Subcutaneous adipose tissue (tissue), 4 donors: ENCODE data around the gene RANBP9. TPM values are rescaled to one million over a fixed set of nuclear protein-coding genes. Genes with fewer than 3 reads are reported as not detected.

Experiments used
- total RNA-seq, 4 donors: library from RNA; depleted of rRNA; stranded (reverse); fragments of >200 nt; gene quantifications; one replicate each; pipeline ENCODE4 v1.1.0, GENCODE V29; 2016
- TF ChIP-seq, protein P1 (sequence below): fragments of 450-650 bp; IDR thresholded peaks from one replicate; pipeline ENCODE4 v1.5.1; 2016; ENCODE audit warnings: low read depth, mild to moderate bottlenecking, control low read depth, antibody characterized with exemption, moderate library complexity

The RANBP9 gene
- total RNA-seq, 4 donors from 2014 or later: 35.2 to 63.3 (median 52.1) TPM

- TF ChIP-seq, protein P1, sequence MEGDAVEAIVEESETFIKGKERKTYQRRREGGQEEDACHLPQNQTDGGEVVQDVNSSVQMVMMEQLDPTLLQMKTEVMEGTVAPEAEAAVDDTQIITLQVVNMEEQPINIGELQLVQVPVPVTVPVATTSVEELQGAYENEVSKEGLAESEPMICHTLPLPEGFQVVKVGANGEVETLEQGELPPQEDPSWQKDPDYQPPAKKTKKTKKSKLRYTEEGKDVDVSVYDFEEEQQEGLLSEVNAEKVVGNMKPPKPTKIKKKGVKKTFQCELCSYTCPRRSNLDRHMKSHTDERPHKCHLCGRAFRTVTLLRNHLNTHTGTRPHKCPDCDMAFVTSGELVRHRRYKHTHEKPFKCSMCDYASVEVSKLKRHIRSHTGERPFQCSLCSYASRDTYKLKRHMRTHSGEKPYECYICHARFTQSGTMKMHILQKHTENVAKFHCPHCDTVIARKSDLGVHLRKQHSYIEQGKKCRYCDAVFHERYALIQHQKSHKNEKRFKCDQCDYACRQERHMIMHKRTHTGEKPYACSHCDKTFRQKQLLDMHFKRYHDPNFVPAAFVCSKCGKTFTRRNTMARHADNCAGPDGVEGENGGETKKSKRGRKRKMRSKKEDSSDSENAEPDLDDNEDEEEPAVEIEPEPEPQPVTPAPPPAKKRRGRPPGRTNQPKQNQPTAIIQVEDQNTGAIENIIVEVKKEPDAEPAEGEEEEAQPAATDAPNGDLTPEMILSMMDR: no peak
Measured at GRCh38 chr6:13671548-13672127, 40.0 kb downstream of the RANBP9 start.

- TF ChIP-seq, protein P1: no peak
Measured at GRCh38 chr6:13669476-13669875, 42.2 kb downstream of the RANBP9 start.

- TF ChIP-seq, protein P1: no peak
Measured at GRCh38 chr6:13668291-13668928, 43.2 kb downstream of the RANBP9 start.

GRCh38 chr6:13667655-13668054, 44.0 kb downstream of the RANBP9 start:
- TF ChIP-seq, protein P1: no peak

DNA sequence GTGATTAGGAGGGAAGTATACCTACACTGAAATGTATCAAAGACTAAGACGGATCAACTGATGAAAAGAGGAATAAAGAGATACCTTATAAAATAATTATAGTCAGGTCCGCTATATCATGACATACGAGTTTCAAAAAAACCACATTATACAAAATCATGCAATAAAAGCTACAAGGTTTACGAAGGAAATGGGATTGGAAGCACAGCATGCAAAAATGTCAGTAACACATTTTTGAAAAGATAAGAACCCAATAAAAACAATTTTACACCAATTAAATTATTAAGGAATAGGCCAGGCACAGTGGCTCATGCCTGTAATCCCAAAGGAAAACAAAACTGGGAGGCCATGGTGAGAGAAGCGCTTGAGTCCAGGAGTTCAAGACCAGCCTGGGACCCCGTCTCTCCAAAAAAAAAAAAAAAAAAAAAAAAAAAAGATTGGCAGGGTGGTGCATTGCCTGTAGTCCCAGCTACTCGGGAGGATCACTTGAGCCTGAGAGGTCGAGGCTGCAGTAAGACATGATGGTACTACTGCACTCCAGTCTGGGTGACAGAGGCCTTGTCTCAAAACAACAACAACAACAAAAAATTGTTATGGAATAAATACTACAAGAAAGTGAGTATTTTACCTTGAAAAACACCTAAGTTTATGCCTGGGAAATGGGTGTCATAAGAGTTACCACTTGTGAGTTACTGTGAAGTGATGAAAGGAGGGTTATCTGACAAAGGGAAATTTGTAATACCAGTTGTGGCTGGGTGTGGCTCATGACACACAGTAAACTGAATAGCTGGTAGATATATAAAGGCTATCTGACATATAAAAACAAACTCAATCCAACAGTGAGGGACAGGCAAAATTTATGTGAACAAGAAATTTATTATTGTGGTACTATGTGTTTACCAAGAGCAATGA, 45.2 kb downstream of the RANBP9 start:
- TF ChIP-seq, protein P1: no peak

DNA sequence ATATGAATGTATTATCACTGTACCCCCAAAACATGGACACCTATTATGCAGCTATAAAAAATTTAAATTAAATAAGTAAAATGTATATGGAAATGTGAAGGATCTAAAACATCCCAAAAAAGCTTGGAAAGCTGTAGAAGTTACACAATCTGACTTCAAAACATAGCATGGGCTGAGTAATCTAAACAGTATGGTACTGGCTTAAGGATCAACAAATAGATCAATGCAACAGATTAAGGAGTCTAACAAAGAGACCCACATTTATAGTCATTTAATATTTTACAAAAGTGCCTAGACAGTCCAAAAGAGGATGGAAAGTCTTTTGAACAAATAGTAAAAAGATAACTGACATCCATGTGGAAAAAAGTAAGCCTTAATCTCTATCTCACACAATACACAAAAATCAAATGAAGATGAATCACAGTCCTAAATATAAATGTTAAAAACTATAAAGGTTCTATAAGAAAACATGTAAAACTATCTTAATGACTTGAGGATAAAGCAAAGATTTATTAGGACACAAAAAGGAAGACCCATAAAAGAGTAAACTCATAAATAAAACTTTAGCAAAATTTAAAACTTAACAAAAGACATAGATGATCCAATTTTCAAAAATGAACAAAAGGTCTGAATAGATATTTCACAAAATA, 46.8 kb downstream of the RANBP9 start:
- TF ChIP-seq, protein P1: no peak
